ENCODE data around the gene PAK5.

The PAK5 gene

GRCh38 chr20:9516234-9516871 lies 322.5 kb downstream of the PAK5 start:
- DNase-seq: no peak

- DNase-seq: no peak
Observed at GRCh38 chr20:9515741-9516233, 323.1 kb downstream of the PAK5 start.

- DNase-seq: no peak
Observed at GRCh38 chr20:9515214-9515585, 323.7 kb downstream of the PAK5 start.

- DNase-seq: no peak
Observed at GRCh38 chr20:9514461-9515213, 324.2 kb downstream of the PAK5 start, which contains the start of gene LAMP5. Gene LAMP5 (plus strand): TSS chr20:9514590. CDS start chr20:9514853, 263 bp downstream.

GRCh38 chr20:9514072-9514460 lies 324.8 kb downstream of the PAK5 start:
- no peak for DNase-seq

- no peak for DNase-seq
Observed at GRCh38 chr20:9510911-9511310, 328.0 kb downstream of the PAK5 start.

GRCh38 chr20:9509246-9509645 lies 329.6 kb downstream of the PAK5 start:
- DNase-seq: no peak

GRCh38 chr20:9508696-9509178 lies 330.1 kb downstream of the PAK5 start:
- DNase-seq: no peak

GRCh38 chr20:9508240-9508661 lies 330.6 kb downstream of the PAK5 start:
- no peak for DNase-seq

- DNase-seq: no peak
Observed at GRCh38 chr20:9507544-9508239, 331.2 kb downstream of the PAK5 start.

GRCh38 chr20:9506964-9507369 lies 331.9 kb downstream of the PAK5 start:
- no peak for DNase-seq

- no peak for DNase-seq
Observed at GRCh38 chr20:9506280-9506821, 332.5 kb downstream of the PAK5 start.

- no peak for DNase-seq
Observed at GRCh38 chr20:9503526-9504245, 335.2 kb downstream of the PAK5 start.

GRCh38 chr20:9501473-9501872 lies 337.4 kb downstream of the PAK5 start:
- DNase-seq: no peak

- DNase-seq: no peak
Observed at GRCh38 chr20:9500121-9500520, 338.8 kb downstream of the PAK5 start.

- no peak for DNase-seq
Observed at GRCh38 chr20:9499126-9499899, 339.6 kb downstream of the PAK5 start.

GRCh38 chr20:9498322-9498721 lies 340.6 kb downstream of the PAK5 start:
- no peak for DNase-seq

- no peak for DNase-seq
Observed at GRCh38 chr20:9496155-9496554, 342.7 kb downstream of the PAK5 start.

GRCh38 chr20:9495701-9496100 lies 343.2 kb downstream of the PAK5 start:
- no peak for DNase-seq

GRCh38 chr20:9493803-9494202 lies 345.1 kb downstream of the PAK5 start:
- DNase-seq: no peak

GRCh38 chr20:9492067-9492466 lies 346.8 kb downstream of the PAK5 start:
- DNase-seq: no peak

GRCh38 chr20:9491324-9491723 lies 347.6 kb downstream of the PAK5 start:
- no peak for DNase-seq

All from SHP77 (cell line).